Lower lobe of right lung (tissue), 2 donors: Measurements from ENCODE around the gene SYCP1. TPM values are rescaled to one million over a fixed set of nuclear protein-coding genes. Genes with fewer than 3 reads are reported as not detected.

Experiments
- ATAC-seq, 2 donors: fragments of 200-7000 bp; cut with Tn5 transposase; one replicate each; pipeline ENCODE4 v1.9.1; 2020 to 2022; ENCODE audit warnings: mild to moderate bottlenecking in 2 of 2, moderate library complexity in 2 of 2
- DNase-seq: peaks from one replicate; pipeline ENCODE4 v3.0.0-alpha.2; 2020
- H3K27ac ChIP-seq: fragments of 200-600 bp; one replicate; pipeline ENCODE4 v1.8.0; 2022
- H3K27me3 ChIP-seq: fragments of 200-600 bp; one replicate; pipeline ENCODE4 v1.8.0; 2022; ENCODE audit warnings: low read depth
- H3K36me3 ChIP-seq: fragments of 200-600 bp; one replicate; pipeline ENCODE4 v1.8.0; 2022; ENCODE audit warnings: mild to moderate bottlenecking
- H3K4me1 ChIP-seq: fragments of 200-600 bp; one replicate; pipeline ENCODE4 v1.8.0; 2022
- H3K4me3 ChIP-seq: fragments of 200-600 bp; one replicate; pipeline ENCODE4 v1.8.0; 2022; ENCODE audit warnings: mild to moderate bottlenecking
- H3K9me3 ChIP-seq: fragments of 200-600 bp; one replicate; pipeline ENCODE4 v1.8.0; 2022
- CTCF ChIP-seq: fragments of 200-600 bp; IDR thresholded peaks from one replicate; pipeline ENCODE4 v1.8.0; 2022; ENCODE audit warnings: antibody characterized with exemption, mild to moderate bottlenecking
- intact Hi-C: fragments of 100-400 bp; cut with DNase I; formaldehyde crosslinking; loops from one replicate; pipeline ENCODE4 v1.11.0; 2022
- total RNA-seq: library from RNA; stranded (reverse); fragmentation: NEBNext Ultra II Directional; extraction: Animal tissue kit (Norgen Biotek cat#: 25700); gene quantifications from one replicate; pipeline ENCODE4 v1.2.1, GENCODE V29; 2021
- donor health status: DM: no; HTN: yes; CAD: no; lungs with severe emphysema.

The SYCP1 gene
- total RNA-seq, 1 donor from 2014 or later = not detected

- H3K9me3 ChIP-seq = no peaks in the 10 kb centered on the region
- TF ChIP-seq CTCF = no peak
- no peak overlapping the region for H3K27ac ChIP-seq
- intact Hi-C loops = no loop called here
- no peaks in the 10 kb centered on the region for H3K27me3 ChIP-seq
- H3K36me3 ChIP-seq = no peaks in the 10 kb centered on the region
- no peak overlapping the region for H3K4me3 ChIP-seq
- H3K4me1 ChIP-seq = no peaks in the 10 kb centered on the region
- DNase-seq (no peak), ATAC-seq (peak; percentile 64 to 85)
Observed at GRCh38 chr1:115036814-115037507, 182.3 kb downstream of the SYCP1 start.

- H3K4me1 ChIP-seq = no peaks in the 10 kb centered on the region
- ATAC-seq = no peak
- TF ChIP-seq CTCF = no peak
Observed at GRCh38 chr1:115040501-115040900, 185.8 kb downstream of the SYCP1 start.

GRCh38 chr1:115041654-115042053 lies 187.0 kb downstream of the SYCP1 start:
- no peaks in the 10 kb centered on the region for H3K27me3 ChIP-seq
- intact Hi-C loops = no loop called here
- no peak overlapping the region for H3K4me3 ChIP-seq
- no peak for DNase-seq
- peak in 1 of 2 donors; percentile 33 for ATAC-seq
- no peaks in the 10 kb centered on the region for H3K9me3 ChIP-seq
- TF ChIP-seq CTCF = no peak
- H3K27ac ChIP-seq = no peak overlapping the region
- H3K4me1 ChIP-seq = no peaks in the 10 kb centered on the region
- no peaks in the 10 kb centered on the region for H3K36me3 ChIP-seq

More at GRCh38 chr1:115040501-115040900, 185.8 kb downstream of the SYCP1 start:
- Histone ChIP-seq H3K36me3 (no peaks in the 10 kb centered on the region), H3K9me3 (no peaks in the 10 kb centered on the region), H3K27me3 (no peaks in the 10 kb centered on the region), H3K4me3 (no peak overlapping the region), H3K27ac (no peak overlapping the region)
- intact Hi-C loops = no loop called here
- DNase-seq = no peak

Other genes starting within 250 kb of the SYCP1 start
- gene DENND2C, start 184.8 kb upstream of the SYCP1 start, total RNA-seq = 3.8 TPM
- gene AMPD1, start 159.3 kb upstream of the SYCP1 start, total RNA-seq = 0.21 TPM
- gene NRAS, start 138.1 kb upstream of the SYCP1 start, total RNA-seq = 25.1 TPM
- 543 TPM for gene CSDE1, start 96.9 kb upstream of the SYCP1 start, total RNA-seq
- 34.3 TPM for gene SIKE1, start 74.2 kb upstream of the SYCP1 start, total RNA-seq
- gene TSHB, start 175.0 kb downstream of the SYCP1 start, total RNA-seq = not detected
- gene TSPAN2, start 234.6 kb downstream of the SYCP1 start, total RNA-seq = 4.3 TPM